Measurements from ENCODE around the gene SLC18B1. TPM values are rescaled to one million over a fixed set of nuclear protein-coding genes. Genes with fewer than 3 reads are reported as not detected.

SLC18B1 gene
- total RNA-seq, 1 experiment from 2014 or later: 24.1 TPM

GRCh38 chr6:132731086-132731485, 67.4 kb downstream of the SLC18B1 start:
- Mint-ChIP-seq H3K27ac (no peak overlapping the region), H3K4me3 (no peak overlapping the region), H3K27me3 (ENCODE audit: low read depth) (no peaks in the 10 kb centered on the region), H3K9me3 (no peaks in the 10 kb centered on the region), H3K4me1 (no peaks in the 10 kb centered on the region), H3K36me3 (no peaks in the 10 kb centered on the region)
- ChIA-PET POLR2A (no interaction called here), CTCF (no interaction called here)
- ATAC-seq (no peak), DNase-seq (ENCODE audit: low spot score) (no peak)
- no peak for TF ChIP-seq ZSCAN18 (CRISPR knock-in tag; IDR thresholded peaks at IDR 0.05)
- no peak for TF ChIP-seq ZNF121 (CRISPR knock-in tag; IDR thresholded peaks at IDR 0.05)
- TF ChIP-seq NFE2L1 (CRISPR knock-in tag; IDR thresholded peaks at IDR 0.05): no peak
- no peak for TF ChIP-seq GTF2I (CRISPR knock-in tag; conservative IDR thresholded peaks at IDR 0.05)
- no peak for TF ChIP-seq CDX4 (CRISPR knock-in tag; IDR thresholded peaks at IDR 0.05; ENCODE audit: borderline replicate concordance)
- no peak for TF ChIP-seq MXD4 (CRISPR knock-in tag; IDR thresholded peaks at IDR 0.05; ENCODE audit: borderline replicate concordance)
- TF ChIP-seq ATF3 (CRISPR knock-in tag; conservative IDR thresholded peaks at IDR 0.05): no peak
- TF ChIP-seq ZNF671 (CRISPR knock-in tag; IDR thresholded peaks at IDR 0.05): no peak
- TF ChIP-seq OVOL2 (CRISPR knock-in tag; IDR thresholded peaks at IDR 0.05; ENCODE audit: borderline replicate concordance): no peak
- TF ChIP-seq NFATC4 (CRISPR knock-in tag; IDR thresholded peaks at IDR 0.05): no peak
- TF ChIP-seq HMGA2 (CRISPR knock-in tag; IDR thresholded peaks at IDR 0.05): no peak
- no peak for TF ChIP-seq TEAD4 (CRISPR knock-in tag; IDR thresholded peaks at IDR 0.05)
- TF ChIP-seq ZBTB43 (CRISPR knock-in tag; IDR thresholded peaks at IDR 0.05): no peak

GRCh38 chr6:132730560-132730959, 67.9 kb downstream of the SLC18B1 start:
- Mint-ChIP-seq H3K4me3 (no peak overlapping the region), H3K4me1 (no peaks in the 10 kb centered on the region), H3K27ac (no peak overlapping the region), H3K9me3 (no peaks in the 10 kb centered on the region), H3K36me3 (no peaks in the 10 kb centered on the region), H3K27me3 (ENCODE audit: low read depth) (no peaks in the 10 kb centered on the region)
- ATAC-seq: no peak
- ChIA-PET POLR2A (no interaction called here), CTCF (no interaction called here)
- DNase-seq (ENCODE audit: low spot score): no peak
- TF ChIP-seq ETV6 (CRISPR knock-in tag; IDR thresholded peaks at IDR 0.05) (no peak), GABPB1 (CRISPR knock-in tag; IDR thresholded peaks at IDR 0.05) (peak; percentile 88), ZNF416 (CRISPR knock-in tag; IDR thresholded peaks at IDR 0.05) (no peak), TEAD1 (CRISPR knock-in tag; IDR thresholded peaks at IDR 0.05) (no peak)

- peak; percentile 91 for ATAC-seq
- Mint-ChIP-seq H3K4me1 (no peaks in the 10 kb centered on the region), H3K4me3 (no peak overlapping the region), H3K36me3 (no peaks in the 10 kb centered on the region), H3K9me3 (no peaks in the 10 kb centered on the region), H3K27ac (no peak overlapping the region), H3K27me3 (ENCODE audit: low read depth) (no peaks in the 10 kb centered on the region)
- POLR2A ChIA-PET: no interaction called here
- TF ChIP-seq FOXJ3 (CRISPR knock-in tag; IDR thresholded peaks at IDR 0.05; ENCODE audit: borderline replicate concordance) (no peak), CTCF (IDR thresholded peaks at IDR 0.05) (peak; percentile 30; the same call in 1 of the 2 replicates)
- CTCF ChIA-PET: interaction anchor here (0.6 to 1.6 kb wide), 5 partner anchors 13 to 440 kb away, joined by 3 to 6 read pairs (median 4); no protein-coding TSS in a partner anchor
- DNase-seq (ENCODE audit: low spot score): peak; percentile 16
These were observed 69.8 kb downstream of the SLC18B1 start for GRCh38 chr6:132728616-132729015.
